Spinal cord (tissue), 10 donors: ENCODE results near the gene TMEM204. TPM values are rescaled to one million over a fixed set of nuclear protein-coding genes. Genes with fewer than 3 reads are reported as not detected.

Experiments
- DNase-seq, 6 donors: peaks; one replicate each; pipeline versions ENCODE4 v3.0.0 to v3.0.0-alpha.2; 2013 to 2015; ENCODE audit warnings: low spot score in 6 of 6, low read depth in 4 of 6
- H3K27ac ChIP-seq: one replicate; pipeline ENCODE4 v1.5.1; 2013; ENCODE audit warnings: low read depth, low read length, control low read depth
- H3K27me3 ChIP-seq: one replicate; pipeline ENCODE4 v1.6.1; 2013; ENCODE audit warnings: low read length; ENCODE audit not compliant: control insufficient read depth, insufficient read depth
- H3K36me3 ChIP-seq: one replicate; pipeline ENCODE4 v1.6.1; 2013; ENCODE audit warnings: low read length; ENCODE audit not compliant: control insufficient read depth, insufficient read depth
- H3K4me1 ChIP-seq: one replicate; pipeline ENCODE4 v1.6.1; 2013; ENCODE audit warnings: low read length; ENCODE audit not compliant: control insufficient read depth, insufficient read depth
- H3K4me3 ChIP-seq: one replicate; pipeline ENCODE4 v1.5.1; 2013; ENCODE audit warnings: low read depth, low read length, control low read depth
- H3K9me3 ChIP-seq: one replicate; pipeline ENCODE4 v1.6.1; 2013; ENCODE audit warnings: low read length; ENCODE audit not compliant: control insufficient read depth, insufficient read depth
- WGBS: methylation state at CpG from one replicate; pipeline ENCODE4 v1.1.5; 2013; ENCODE audit warnings: missing lambda C conversion rate; ENCODE audit not compliant: insufficient coverage; 5-methylcytosine and 5-hydroxymethylcytosine counted together
- polyA plus RNA-seq, 2 donors: library from polyadenylated mRNA; unstranded; fragments of 120-200 nt; gene quantifications; one replicate each; pipeline ENCODE4 v1.2.1, GENCODE V29; 2013; ENCODE audit not compliant: insufficient read length in 2 of 2
- total RNA-seq, 2 donors: library from RNA; depleted of rRNA in 1 of 2; stranded (reverse); fragments of 120-200 nt in 1 of 2; fragments of >200 nt in 1 of 2; gene quantifications; one replicate each; pipeline versions ENCODE4 v1.2.3 to v1.2.4, GENCODE V29; 2013 to 2014
- donor health status: healthy.

The TMEM204 gene
- total and polyA plus RNA-seq, 4 donors, result 3.0 to 18.8 (median 9.3) TPM

GRCh38 chr16:1506494-1507213 is 26.8 kb upstream of the TMEM204 start:
- H3K4me1 ChIP-seq, result no peaks in the 10 kb centered on the region
- no peak overlapping the region for H3K27ac ChIP-seq
- DNase-seq, result no peak
- WGBS, result 90% methylated on average over 37 of the region's 37 CpGs
- peaks cover 95% of the 10 kb centered on the region for H3K36me3 ChIP-seq
- no peak overlapping the region for H3K4me3 ChIP-seq
- H3K27me3 ChIP-seq, result no peaks in the 10 kb centered on the region
- H3K9me3 ChIP-seq, result no peaks in the 10 kb centered on the region

DNA sequence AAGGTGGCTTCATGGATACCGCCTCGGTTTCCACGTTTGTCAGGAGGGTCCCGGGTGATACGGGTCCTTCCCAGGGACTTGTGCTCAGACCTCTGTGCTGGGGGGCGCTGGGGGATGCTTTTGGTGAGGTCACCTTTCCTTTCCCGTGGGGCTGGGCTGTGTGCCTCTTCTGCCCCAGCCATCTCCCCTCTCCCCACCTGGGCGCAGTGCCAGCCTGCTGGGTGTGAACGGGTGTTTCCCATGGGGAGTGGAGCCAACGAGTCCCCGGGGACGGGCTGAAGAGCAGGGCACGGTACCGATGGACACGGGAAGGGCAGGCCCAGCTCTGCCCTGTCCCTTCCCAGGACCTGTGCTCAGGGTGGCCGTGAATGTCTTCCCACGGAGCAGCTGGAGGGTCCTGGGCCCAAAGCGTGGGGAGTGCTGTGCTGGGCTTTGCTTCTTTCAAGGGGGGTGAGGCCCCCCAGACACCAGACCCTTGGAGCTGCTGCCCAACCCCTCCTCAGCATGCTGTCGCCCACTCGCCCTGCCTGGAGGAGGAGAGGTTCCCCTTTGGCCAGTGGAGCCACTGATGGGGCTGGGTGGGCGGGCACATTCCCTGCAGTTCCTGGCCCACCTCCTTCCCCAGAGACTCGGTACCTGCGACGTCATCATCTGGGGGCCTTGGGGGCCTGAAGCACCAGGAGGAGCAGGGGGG is 24.8 kb upstream of the TMEM204 start:
- no peak overlapping the region for H3K27ac ChIP-seq

GRCh38 chr16:1509307-1510221 is 23.9 kb upstream of the TMEM204 start:
- no peaks in the 10 kb centered on the region for H3K27me3 ChIP-seq
- peaks cover 91% of the 10 kb centered on the region for H3K36me3 ChIP-seq
- WGBS, result 88% methylated on average over 44 of the region's 44 CpGs
- H3K27ac ChIP-seq, result no peak overlapping the region
- no peak for DNase-seq
- no peaks in the 10 kb centered on the region for H3K9me3 ChIP-seq
- H3K4me1 ChIP-seq, result no peaks in the 10 kb centered on the region
- no peak overlapping the region for H3K4me3 ChIP-seq

More for the DNA sequence above, 24.8 kb upstream of the TMEM204 start:
- peaks cover 93% of the 10 kb centered on the region for H3K36me3 ChIP-seq
- no peak overlapping the region for H3K4me3 ChIP-seq
- DNase-seq, result no peak
- H3K27me3 ChIP-seq, result no peaks in the 10 kb centered on the region
- WGBS, result 83% methylated on average over 16 of the region's 24 CpGs
- no peaks in the 10 kb centered on the region for H3K4me1 ChIP-seq
- H3K9me3 ChIP-seq, result no peaks in the 10 kb centered on the region

DNA sequence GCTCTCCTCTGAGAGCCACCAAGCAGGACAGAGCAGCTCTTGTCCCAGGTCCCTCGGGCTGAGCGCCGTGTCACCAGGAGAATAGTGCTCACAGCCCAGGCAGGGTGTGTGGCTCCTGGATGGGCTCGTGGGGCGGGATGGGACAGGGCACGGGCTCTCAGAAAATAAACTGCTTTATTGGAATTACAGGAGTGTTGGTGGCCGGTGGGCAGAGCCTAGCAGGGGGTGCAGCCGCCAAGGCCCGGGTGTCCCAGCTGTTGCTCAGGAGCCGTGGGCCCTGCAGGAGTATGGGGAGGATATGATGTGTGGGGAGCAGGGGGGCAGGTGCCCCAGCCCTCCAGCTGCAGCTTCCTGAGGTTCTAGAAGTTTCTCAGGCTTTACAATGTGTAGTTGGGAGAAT is 23.2 kb upstream of the TMEM204 start:
- H3K27ac ChIP-seq, result no peak overlapping the region
- WGBS, result 85% methylated on average over 10 of the region's 10 CpGs
- H3K4me1 ChIP-seq, result no peaks in the 10 kb centered on the region
- no peaks in the 10 kb centered on the region for H3K9me3 ChIP-seq
- no peaks in the 10 kb centered on the region for H3K27me3 ChIP-seq
- DNase-seq, result no peak
- H3K36me3 ChIP-seq, result peaks cover 84% of the 10 kb centered on the region
- no peak overlapping the region for H3K4me3 ChIP-seq

DNA sequence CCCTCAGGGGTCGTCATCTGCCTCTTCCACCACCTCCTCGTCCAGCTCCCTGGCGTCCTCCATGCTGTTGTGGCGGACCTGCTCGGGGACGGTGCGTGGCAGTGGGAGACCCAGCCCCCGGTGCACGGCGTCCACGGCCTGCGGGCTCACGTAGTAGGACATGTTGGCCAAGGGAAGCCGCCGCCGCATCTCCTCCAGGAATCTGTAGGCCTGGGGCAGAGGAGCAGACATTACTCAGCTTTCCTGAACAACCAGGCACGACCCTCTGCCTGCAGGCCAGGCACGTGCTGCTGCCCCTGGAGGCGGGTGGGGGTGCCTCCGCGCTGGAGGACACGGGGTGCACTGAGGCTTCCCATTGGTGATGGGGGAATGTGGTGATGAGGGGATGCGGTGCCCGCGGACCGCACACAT is 22.5 kb upstream of the TMEM204 start:
- no peaks in the 10 kb centered on the region for H3K4me1 ChIP-seq
- no peaks in the 10 kb centered on the region for H3K27me3 ChIP-seq
- H3K36me3 ChIP-seq, result peaks cover 78% of the 10 kb centered on the region
- WGBS, result 91% methylated on average over 26 of the region's 26 CpGs
- H3K27ac ChIP-seq, result no peak overlapping the region
- H3K4me3 ChIP-seq, result no peak overlapping the region
- DNase-seq, result no peak
- H3K9me3 ChIP-seq, result no peaks in the 10 kb centered on the region

- WGBS, result 71% methylated on average over 15 of the region's 30 CpGs
- H3K4me3 ChIP-seq, result no peak overlapping the region
- H3K36me3 ChIP-seq, result peaks cover 70% of the 10 kb centered on the region
These were observed 21.6 kb upstream of the TMEM204 start for GRCh38 chr16:1511662-1512569.

GRCh38 chr16:1512774-1513173 is 20.7 kb upstream of the TMEM204 start:
- 91% methylated on average over 14 of the region's 15 CpGs for WGBS
- Histone ChIP-seq H3K27me3 (no peaks in the 10 kb centered on the region), H3K4me3 (no peak overlapping the region), H3K4me1 (no peaks in the 10 kb centered on the region), H3K27ac (no peak overlapping the region), H3K36me3 (peaks cover 65% of the 10 kb centered on the region), H3K9me3 (no peaks in the 10 kb centered on the region)
- DNase-seq, result no peak

More at GRCh38 chr16:1511662-1512569, 21.6 kb upstream of the TMEM204 start:
- DNase-seq, result no peak
- no peaks in the 10 kb centered on the region for H3K27me3 ChIP-seq
- H3K9me3 ChIP-seq, result no peaks in the 10 kb centered on the region
- H3K27ac ChIP-seq, result no peak overlapping the region
- no peaks in the 10 kb centered on the region for H3K4me1 ChIP-seq

DNA sequence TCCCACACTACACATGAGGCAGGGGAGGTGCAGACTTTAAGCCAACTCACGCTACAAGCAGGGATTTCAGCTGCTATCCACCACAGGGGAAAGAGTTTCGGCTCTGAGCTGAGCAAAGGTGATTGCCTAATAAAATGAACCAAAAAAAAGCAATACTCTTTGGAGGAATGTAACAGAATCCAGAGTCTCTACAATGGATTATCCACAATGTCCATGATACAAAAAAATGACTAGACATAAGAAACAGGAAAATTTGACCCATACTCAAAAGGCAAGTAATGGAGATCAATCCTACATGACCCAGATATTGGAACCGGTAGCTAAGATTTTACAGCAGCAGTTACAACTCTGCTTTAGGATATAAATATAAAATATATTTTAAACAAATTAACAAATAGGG is 19.0 kb upstream of the TMEM204 start:
- Histone ChIP-seq H3K9me3 (no peaks in the 10 kb centered on the region), H3K4me3 (no peak overlapping the region), H3K27ac (no peak overlapping the region), H3K27me3 (no peaks in the 10 kb centered on the region), H3K36me3 (peaks cover 65% of the 10 kb centered on the region), H3K4me1 (no peaks in the 10 kb centered on the region)
- WGBS, result no CpG with 5 or more reads among the region's 3 CpGs
- DNase-seq, result no peak
